Neutrophil (primary cell): Measurements from ENCODE around the gene MAG.

Experiments
- H3K27ac ChIP-seq: fragments of 200-600 bp; sonication (generic); 2 replicates; pipeline ENCODE4 v1.5.1; 2016; ENCODE audit warnings: mild to moderate bottlenecking, moderate library complexity
- H3K27me3 ChIP-seq: fragments of 200-600 bp; sonication (generic); 2 replicates; pipeline ENCODE4 v1.6.0; 2016; ENCODE audit warnings: mild to moderate bottlenecking
- H3K36me3 ChIP-seq: fragments of 200-600 bp; sonication (generic); 2 replicates; pipeline ENCODE4 v1.5.1; 2017
- H3K4me1 ChIP-seq, 2 experiments: fragments of 200-600 bp in 1 of 2; sonication (generic) in 1 of 2; 1 replicate in 1 of 2; 2 replicates in 1 of 2; pipeline versions ENCODE4 v1.5.1 to v1.6.1; 2013 to 2016; ENCODE audit warnings: low read depth in 1 of 2, low read length in 1 of 2, mild to moderate bottlenecking in 1 of 2, moderate library complexity in 1 of 2; ENCODE audit not compliant: control insufficient read depth in 1 of 2, insufficient read depth in 1 of 2
- H3K4me3 ChIP-seq, 2 experiments: fragments of 200-600 bp in 1 of 2; sonication (generic) in 1 of 2; 1 replicate in 1 of 2; 2 replicates in 1 of 2; pipeline ENCODE4 v1.5.1; 2013 to 2016; ENCODE audit warnings: low read depth in 1 of 2, low read length in 1 of 2, mild to moderate bottlenecking in 1 of 2, moderate library complexity in 1 of 2
- H3K9me3 ChIP-seq: fragments of 200-600 bp; sonication (generic); 2 replicates; pipeline ENCODE4 v1.5.1; 2016
- TF ChIP-seq, protein P1 (sequence below): fragments of 200-600 bp; sonication (generic); IDR thresholded peaks from 2 replicates; pipeline ENCODE4 v1.5.1; 2016; ENCODE audit warnings: antibody characterized with exemption

MAG gene

GRCh38 chr19:35314031-35314430, 22.1 kb downstream of the MAG start:
- Histone ChIP-seq H3K4me1 (peaks cover 0 to 5% of the 10 kb centered on the region in 2 experiments), H3K27me3 (no peaks in the 10 kb centered on the region), H3K9me3 (no peaks in the 10 kb centered on the region), H3K4me3 (no peak overlapping the region), H3K36me3 (no peaks in the 10 kb centered on the region), H3K27ac (no peak overlapping the region)
- TF ChIP-seq, protein P1, sequence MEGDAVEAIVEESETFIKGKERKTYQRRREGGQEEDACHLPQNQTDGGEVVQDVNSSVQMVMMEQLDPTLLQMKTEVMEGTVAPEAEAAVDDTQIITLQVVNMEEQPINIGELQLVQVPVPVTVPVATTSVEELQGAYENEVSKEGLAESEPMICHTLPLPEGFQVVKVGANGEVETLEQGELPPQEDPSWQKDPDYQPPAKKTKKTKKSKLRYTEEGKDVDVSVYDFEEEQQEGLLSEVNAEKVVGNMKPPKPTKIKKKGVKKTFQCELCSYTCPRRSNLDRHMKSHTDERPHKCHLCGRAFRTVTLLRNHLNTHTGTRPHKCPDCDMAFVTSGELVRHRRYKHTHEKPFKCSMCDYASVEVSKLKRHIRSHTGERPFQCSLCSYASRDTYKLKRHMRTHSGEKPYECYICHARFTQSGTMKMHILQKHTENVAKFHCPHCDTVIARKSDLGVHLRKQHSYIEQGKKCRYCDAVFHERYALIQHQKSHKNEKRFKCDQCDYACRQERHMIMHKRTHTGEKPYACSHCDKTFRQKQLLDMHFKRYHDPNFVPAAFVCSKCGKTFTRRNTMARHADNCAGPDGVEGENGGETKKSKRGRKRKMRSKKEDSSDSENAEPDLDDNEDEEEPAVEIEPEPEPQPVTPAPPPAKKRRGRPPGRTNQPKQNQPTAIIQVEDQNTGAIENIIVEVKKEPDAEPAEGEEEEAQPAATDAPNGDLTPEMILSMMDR: no peak

DNA sequence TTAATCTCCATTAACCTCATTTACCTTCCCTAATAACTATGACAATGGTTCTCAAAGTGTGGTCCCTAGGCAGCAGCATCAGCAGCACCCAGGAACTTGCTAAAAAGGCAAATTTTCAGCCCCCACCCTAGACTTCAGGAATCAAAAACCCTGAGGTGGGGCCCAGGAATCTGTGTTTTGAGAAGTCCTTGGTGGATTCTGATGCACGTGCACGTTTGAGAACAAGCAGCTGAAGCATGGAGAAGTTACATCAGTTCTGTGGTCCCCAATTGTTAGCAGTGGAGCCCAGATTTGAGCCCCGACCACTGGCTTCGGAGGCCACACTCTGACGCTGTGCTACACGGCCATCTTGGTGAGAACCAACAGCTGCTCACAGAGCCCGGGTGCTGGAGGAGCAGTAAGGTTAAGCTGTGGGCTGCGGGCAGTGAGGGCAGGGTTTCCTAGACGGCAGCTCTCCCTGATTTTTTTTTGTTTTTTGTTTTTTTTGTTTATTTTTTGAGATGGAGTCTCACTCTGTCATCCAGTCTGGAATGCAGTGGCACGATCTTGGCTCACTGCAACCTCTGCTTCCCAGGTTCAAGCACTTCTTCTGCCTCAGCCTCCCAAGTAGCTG, 23.0 kb downstream of the MAG start:
- Histone ChIP-seq H3K36me3 (no peaks in the 10 kb centered on the region), H3K4me3 (no peak overlapping the region), H3K4me1 (peaks cover 8 to 11% of the 10 kb centered on the region in 2 experiments), H3K27ac (no peak overlapping the region), H3K27me3 (no peaks in the 10 kb centered on the region), H3K9me3 (no peaks in the 10 kb centered on the region)
- TF ChIP-seq, protein P1: no peak

- Histone ChIP-seq H3K36me3 (no peaks in the 10 kb centered on the region), H3K27me3 (no peaks in the 10 kb centered on the region), H3K27ac (no peak overlapping the region), H3K4me1 (peaks cover 16 to 19% of the 10 kb centered on the region in 2 experiments), H3K4me3 (no peak overlapping the region), H3K9me3 (no peaks in the 10 kb centered on the region)
- TF ChIP-seq, protein P1: no peak
Measured at GRCh38 chr19:35315883-35316282, 23.9 kb downstream of the MAG start.

GRCh38 chr19:35316560-35316959, 24.6 kb downstream of the MAG start:
- H3K36me3 ChIP-seq: no peaks in the 10 kb centered on the region
- no peaks in the 10 kb centered on the region for H3K9me3 ChIP-seq
- no peak overlapping the region for H3K27ac ChIP-seq
- no peak overlapping the region for H3K4me3 ChIP-seq
- H3K4me1 ChIP-seq: peaks cover 16 to 19% of the 10 kb centered on the region in 2 experiments
- H3K27me3 ChIP-seq: no peaks in the 10 kb centered on the region
- TF ChIP-seq, protein P1: no peak

DNA sequence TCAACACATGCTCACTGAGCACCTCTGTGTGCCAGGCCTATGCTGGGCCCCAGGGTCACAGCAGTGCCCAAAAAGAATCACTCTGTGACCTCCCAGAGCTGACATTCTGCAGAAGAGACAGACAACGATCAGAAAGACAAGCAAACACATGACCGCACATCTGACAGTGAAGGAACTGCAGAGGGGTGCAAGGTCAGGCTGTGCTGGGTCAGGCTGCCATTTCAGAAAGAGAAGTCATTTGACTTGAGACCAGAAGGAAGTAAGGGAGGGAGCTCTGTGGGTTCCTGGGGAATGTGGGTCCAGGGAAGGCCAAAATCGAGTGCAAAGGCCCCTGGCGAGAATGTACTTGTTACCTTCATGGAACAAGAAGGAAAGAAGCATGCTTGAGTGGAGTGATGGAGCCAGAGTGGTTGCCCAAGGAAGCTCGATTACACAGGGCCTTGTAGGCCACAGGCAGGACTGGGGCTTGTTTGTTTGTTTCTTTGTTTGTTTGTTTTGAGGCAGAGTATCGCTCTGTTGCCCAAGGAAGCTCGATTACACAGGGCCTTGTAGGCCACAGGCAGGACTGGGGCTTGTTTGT, 25.6 kb downstream of the MAG start:
- Histone ChIP-seq H3K36me3 (no peaks in the 10 kb centered on the region), H3K4me1 (peaks cover 16 to 19% of the 10 kb centered on the region in 2 experiments), H3K9me3 (no peaks in the 10 kb centered on the region), H3K27me3 (no peaks in the 10 kb centered on the region), H3K27ac (no peak overlapping the region), H3K4me3 (no peak overlapping the region)
- TF ChIP-seq, protein P1: no peak
